Naive thymus-derived CD4-positive, alpha-beta T cell (primary cell): ENCODE measurements around the gene ARHGAP5. TPM values are rescaled to one million over a fixed set of nuclear protein-coding genes. Genes with fewer than 3 reads are reported as not detected.

ENCODE experiments used
- ATAC-seq: fragments of 150-1000 bp; cut with Tn5 transposase; 2 replicates; pipeline ENCODE4 v1.10.0; 2021; ENCODE audit warnings: mild to moderate bottlenecking, moderate library complexity
- CTCF ChIA-PET: fragments of 350-600 bp; sonication (Branson Sonifier 250); formaldehyde crosslinking; loops from one replicate; lab custom pipeline; 2021; ENCODE audit warnings: antibody characterized with exemption; lab: Charles Lee
- POLR2A ChIA-PET: fragments of 350-600 bp; sonication (Branson Sonifier 250); formaldehyde crosslinking; loops from one replicate; lab custom pipeline; 2021; ENCODE audit warnings: antibody characterized with exemption, inconsistent platforms; lab: Charles Lee
- DNase-seq, 9 donors: peaks; one replicate each; pipeline versions ENCODE4 v3.0.0 to v3.0.0-alpha.2; 2020 to 2022; ENCODE audit warnings: mixed read lengths in 1 of 9
- H3K27ac ChIP-seq: one replicate; pipeline ENCODE4 v1.7.0; 2013; ENCODE audit warnings: mild to moderate bottlenecking, low read depth, low read length, moderate library complexity
- H3K27me3 ChIP-seq, 2 donors: one replicate each; pipeline ENCODE4 v1.7.0; 2013; ENCODE audit warnings: low read length in 2 of 2, mild to moderate bottlenecking in 2 of 2, moderate library complexity in 2 of 2; ENCODE audit not compliant: control insufficient read depth in 2 of 2, insufficient read depth in 2 of 2
- H3K36me3 ChIP-seq, 3 experiments: 1 replicate in 2 of 3; 2 replicates in 1 of 3; pipeline ENCODE4 v1.7.0; 2013; ENCODE audit warnings: low read length in 3 of 3, mild to moderate bottlenecking in 3 of 3, moderate library complexity in 1 of 3; ENCODE audit not compliant: insufficient read depth in 3 of 3, control insufficient read depth in 2 of 3
- H3K4me1 ChIP-seq, 2 donors: one replicate each; pipeline ENCODE4 v1.7.0; 2013; ENCODE audit warnings: low read length in 2 of 2, mild to moderate bottlenecking in 2 of 2, moderate library complexity in 1 of 2; ENCODE audit not compliant: control insufficient read depth in 2 of 2, insufficient read depth in 2 of 2
- H3K4me3 ChIP-seq: 2 replicates; pipeline ENCODE4 v1.7.0; 2013; ENCODE audit warnings: mild to moderate bottlenecking, low read length
- H3K9me3 ChIP-seq, 3 experiments: 1 replicate in 2 of 3; 2 replicates in 1 of 3; pipeline ENCODE4 v1.7.0; 2013; ENCODE audit warnings: low read length in 3 of 3; ENCODE audit not compliant: control insufficient read depth in 2 of 3
- H3K27ac Mint-ChIP-seq, 9 donors: one replicate each; pipeline ENCODE4 v1.8.0; 2020 to 2022; ENCODE audit warnings: mixed read lengths in 9 of 9, mild to moderate bottlenecking in 8 of 9, moderate library complexity in 5 of 9, inconsistent platforms in 2 of 9
- H3K27me3 Mint-ChIP-seq, 5 donors: one replicate each; pipeline ENCODE4 v1.8.0; 2021 to 2022; ENCODE audit warnings: mixed read lengths in 5 of 5, mild to moderate bottlenecking in 1 of 5
- H3K36me3 Mint-ChIP-seq, 5 donors: one replicate each; pipeline ENCODE4 v1.8.0; 2020 to 2022; ENCODE audit warnings: mixed read lengths in 5 of 5, mild to moderate bottlenecking in 3 of 5, inconsistent platforms in 1 of 5
- H3K4me1 Mint-ChIP-seq, 7 donors: one replicate each; pipeline ENCODE4 v1.8.0; 2020 to 2022; ENCODE audit warnings: mixed read lengths in 7 of 7, mild to moderate bottlenecking in 3 of 7, inconsistent platforms in 1 of 7
- H3K4me3 Mint-ChIP-seq, 10 donors: one replicate each; pipeline ENCODE4 v1.8.0; 2020 to 2022; ENCODE audit warnings: mild to moderate bottlenecking in 10 of 10, mixed read lengths in 10 of 10, moderate library complexity in 6 of 10, inconsistent platforms in 2 of 10
- H3K9me3 Mint-ChIP-seq, 11 donors: one replicate each; pipeline ENCODE4 v1.8.0; 2020 to 2022; ENCODE audit warnings: mixed read lengths in 11 of 11, mild to moderate bottlenecking in 4 of 11, inconsistent platforms in 1 of 11, moderate library complexity in 1 of 11
- intact Hi-C, 2 donors: fragments of 100-400 bp; cut with micrococcal nuclease; formaldehyde crosslinking; loops; one replicate each; pipeline ENCODE4 v1.15.1; 2023
- polyA plus RNA-seq, 2 donors: library from polyadenylated mRNA; unstranded; fragments of 300-500 nt; fragmentation: Illumina TruSeq; gene quantifications; one replicate each; pipeline ENCODE4 v1.2.3, GENCODE V29; 2021
- total RNA-seq, 6 experiments: library from RNA in 5 of 6; stranded (reverse) in 5 of 6; gene quantifications; 1 replicate in 5 of 6; 2 replicates in 1 of 6; pipeline ENCODE4 v1.2.3 and lab custom pipeline; 2021 to 2026

The ARHGAP5 gene, protein sequence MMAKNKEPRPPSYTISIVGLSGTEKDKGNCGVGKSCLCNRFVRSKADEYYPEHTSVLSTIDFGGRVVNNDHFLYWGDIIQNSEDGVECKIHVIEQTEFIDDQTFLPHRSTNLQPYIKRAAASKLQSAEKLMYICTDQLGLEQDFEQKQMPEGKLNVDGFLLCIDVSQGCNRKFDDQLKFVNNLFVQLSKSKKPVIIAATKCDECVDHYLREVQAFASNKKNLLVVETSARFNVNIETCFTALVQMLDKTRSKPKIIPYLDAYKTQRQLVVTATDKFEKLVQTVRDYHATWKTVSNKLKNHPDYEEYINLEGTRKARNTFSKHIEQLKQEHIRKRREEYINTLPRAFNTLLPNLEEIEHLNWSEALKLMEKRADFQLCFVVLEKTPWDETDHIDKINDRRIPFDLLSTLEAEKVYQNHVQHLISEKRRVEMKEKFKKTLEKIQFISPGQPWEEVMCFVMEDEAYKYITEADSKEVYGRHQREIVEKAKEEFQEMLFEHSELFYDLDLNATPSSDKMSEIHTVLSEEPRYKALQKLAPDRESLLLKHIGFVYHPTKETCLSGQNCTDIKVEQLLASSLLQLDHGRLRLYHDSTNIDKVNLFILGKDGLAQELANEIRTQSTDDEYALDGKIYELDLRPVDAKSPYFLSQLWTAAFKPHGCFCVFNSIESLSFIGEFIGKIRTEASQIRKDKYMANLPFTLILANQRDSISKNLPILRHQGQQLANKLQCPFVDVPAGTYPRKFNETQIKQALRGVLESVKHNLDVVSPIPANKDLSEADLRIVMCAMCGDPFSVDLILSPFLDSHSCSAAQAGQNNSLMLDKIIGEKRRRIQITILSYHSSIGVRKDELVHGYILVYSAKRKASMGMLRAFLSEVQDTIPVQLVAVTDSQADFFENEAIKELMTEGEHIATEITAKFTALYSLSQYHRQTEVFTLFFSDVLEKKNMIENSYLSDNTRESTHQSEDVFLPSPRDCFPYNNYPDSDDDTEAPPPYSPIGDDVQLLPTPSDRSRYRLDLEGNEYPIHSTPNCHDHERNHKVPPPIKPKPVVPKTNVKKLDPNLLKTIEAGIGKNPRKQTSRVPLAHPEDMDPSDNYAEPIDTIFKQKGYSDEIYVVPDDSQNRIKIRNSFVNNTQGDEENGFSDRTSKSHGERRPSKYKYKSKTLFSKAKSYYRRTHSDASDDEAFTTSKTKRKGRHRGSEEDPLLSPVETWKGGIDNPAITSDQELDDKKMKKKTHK (N-terminal part only)
- 10 to 100 TPM; 37.9 to 98.2 (median 56.2) TPM for total RNA-seq
- 10 to 100 TPM; 26.6 to 32.6 TPM for polyA plus RNA-seq
- 130 reads per million, percentile 88 among the genes with 10 or more reads in this experiment for total RNA-seq (lab: John Stamatoyannopoulos, UW)

- H3K9me3 ChIP-seq: no peaks in the 10 kb centered on the region
- ATAC-seq: peak; percentile 65
- peaks cover 0 to 6% of the 10 kb centered on the region in 2 donors for H3K27me3 ChIP-seq
- intact Hi-C loops: loop anchor here (1.0 to 10.0 kb wide), 11 partner anchors 10 to 1523 kb away; partner anchors contain the start of genes G2E3 (in 2 of the 2), AP4S1 (in 1 of the 2), DTD2 (in 1 of the 2) and NUBPL (in 1 of the 2)
- DNase-seq: peak in 6 of 9 donors; percentile 40 to 77 (median 57)
- H3K9me3 Mint-ChIP-seq: peaks cover 0 to 2% (median 0%) of the 10 kb centered on the region in 11 donors
- peaks cover 0 to 15% (median 0%) of the 10 kb centered on the region in 3 experiments for H3K36me3 ChIP-seq
- H3K27ac ChIP-seq: peak within 1 kb of the TSS; percentile 71
- peaks cover 0 to 4% (median 0%) of the 10 kb centered on the region in 5 donors for H3K36me3 Mint-ChIP-seq
- H3K4me3 ChIP-seq: peak within 1 kb of the TSS; percentile 99
- H3K27ac Mint-ChIP-seq: peak within 1 kb of the TSS; percentile 91 to 99 (median 96)
- peaks cover 0 to 4% of the 10 kb centered on the region in 2 donors for H3K4me1 ChIP-seq
- peak within 1 kb of the TSS; percentile 85 to 100 (median 99) for H3K4me3 Mint-ChIP-seq
- CTCF ChIA-PET: interaction anchor here (1.0 to 1.2 kb wide), 2 partner anchors 122 to 175 kb away, joined by 3 to 5 read pairs; no protein-coding TSS in a partner anchor
- peaks cover 26 to 56% (median 42%) of the 10 kb centered on the region in 7 donors for H3K4me1 Mint-ChIP-seq
- POLR2A ChIA-PET: interaction anchor here (0.5 to 3.3 kb wide), 12 partner anchors 8 to 658 kb away, joined by 3 to 46 read pairs (median 4); partner anchors contain the start of genes HEATR5A, RNU6-7 and RNU6-8
- H3K27me3 Mint-ChIP-seq: peaks cover 0 to 21% (median 0%) of the 10 kb centered on the region in 5 donors
Observed at GRCh38 chr14:32077081-32078022, at the start of gene ARHGAP5. TSS of gene ARHGAP5 (plus strand) at chr14:32077304. CDS start at chr14:32090670, 13,366 bp downstream.

- Mint-ChIP-seq H3K36me3 (no peaks in the 10 kb centered on the region), H3K4me1 (no peaks in the 10 kb centered on the region), H3K27me3 (peaks cover 0 to 18% (median 11%) of the 10 kb centered on the region in 5 donors), H3K9me3 (peaks cover 0 to 3% (median 0%) of the 10 kb centered on the region in 11 donors), H3K4me3 (no peak overlapping the region), H3K27ac (no peak overlapping the region)
- Histone ChIP-seq H3K4me3 (no peak overlapping the region), H3K9me3 (no peaks in the 10 kb centered on the region), H3K36me3 (no peaks in the 10 kb centered on the region), H3K27ac (no peak overlapping the region), H3K4me1 (no peaks in the 10 kb centered on the region), H3K27me3 (no peaks in the 10 kb centered on the region)
- CTCF ChIA-PET: no interaction called here
- DNase-seq: no peak
- POLR2A ChIA-PET: no interaction called here
- ATAC-seq: no peak
- intact Hi-C loops: no loop called here
Observed at GRCh38 chr14:32028599-32028998, 48.5 kb upstream of the ARHGAP5 start.

DNA sequence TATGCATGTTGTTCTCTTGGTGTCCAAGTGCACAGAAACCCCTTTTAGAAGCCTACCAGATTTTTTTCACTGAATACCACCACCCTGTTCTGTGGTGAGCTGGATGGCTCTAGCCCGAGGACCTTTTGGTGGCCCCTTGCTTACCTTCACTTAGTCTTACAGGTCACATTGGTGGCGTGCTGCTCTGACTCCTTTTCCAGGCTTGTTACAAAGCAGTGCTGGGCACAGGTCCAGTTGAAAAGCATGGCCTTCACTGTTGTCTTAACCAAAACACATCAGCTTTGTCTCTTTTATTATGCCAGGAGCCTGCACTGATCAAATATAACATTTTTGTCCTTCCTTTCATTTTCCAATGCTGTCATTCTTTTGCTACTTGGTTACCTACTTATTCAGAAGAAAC, 43.6 kb upstream of the ARHGAP5 start:
- Mint-ChIP-seq H3K36me3 (no peaks in the 10 kb centered on the region), H3K9me3 (no peaks in the 10 kb centered on the region), H3K27ac (no peak overlapping the region), H3K4me1 (no peaks in the 10 kb centered on the region), H3K27me3 (peaks cover 0 to 6% (median 0%) of the 10 kb centered on the region in 5 donors), H3K4me3 (no peak overlapping the region)
- H3K4me1 ChIP-seq: no peaks in the 10 kb centered on the region
- no peak for ATAC-seq
- DNase-seq: no peak
- no peak overlapping the region for H3K27ac ChIP-seq
- no peaks in the 10 kb centered on the region for H3K9me3 ChIP-seq
- ChIA-PET POLR2A (no interaction called here), CTCF (no interaction called here)
- H3K4me3 ChIP-seq: no peak overlapping the region
- no peaks in the 10 kb centered on the region for H3K36me3 ChIP-seq
- intact Hi-C loops: no loop called here
- no peaks in the 10 kb centered on the region for H3K27me3 ChIP-seq

DNA sequence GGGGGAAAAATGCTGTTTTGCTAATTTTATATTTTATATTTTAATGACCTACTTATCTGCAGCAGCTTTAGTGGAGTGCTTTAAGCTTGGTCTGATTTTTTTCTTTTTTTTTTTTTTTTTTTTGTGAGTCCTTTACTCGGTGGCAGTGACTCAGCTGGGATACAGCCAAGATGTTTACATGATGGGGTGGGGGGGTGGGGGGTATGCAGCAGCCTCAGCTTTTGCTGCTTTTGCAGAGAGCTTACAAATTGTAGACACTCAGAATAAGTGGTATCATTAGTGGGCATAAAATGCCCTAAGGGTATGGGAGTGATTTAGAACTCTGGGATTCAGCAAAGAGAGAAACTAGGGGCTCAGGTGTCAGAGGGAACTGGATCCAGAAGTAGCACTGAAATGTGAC, 38.2 kb upstream of the ARHGAP5 start:
- H3K9me3 Mint-ChIP-seq: peaks cover 0 to 7% (median 0%) of the 10 kb centered on the region in 11 donors

GRCh38 chr14:32039401-32040030, 37.6 kb upstream of the ARHGAP5 start:
- peaks cover 0 to 5% (median 0%) of the 10 kb centered on the region in 7 donors for H3K4me1 Mint-ChIP-seq
- Histone ChIP-seq H3K27ac (no peak overlapping the region), H3K4me3 (no peak overlapping the region), H3K36me3 (no peaks in the 10 kb centered on the region), H3K9me3 (no peaks in the 10 kb centered on the region), H3K27me3 (no peaks in the 10 kb centered on the region), H3K4me1 (no peaks in the 10 kb centered on the region)
- H3K27me3 Mint-ChIP-seq: peaks cover 6 to 26% (median 11%) of the 10 kb centered on the region in 5 donors
- H3K9me3 Mint-ChIP-seq: peaks cover 0 to 7% (median 0%) of the 10 kb centered on the region in 11 donors
- DNase-seq: no peak
- CTCF ChIA-PET: no interaction called here
- no peak overlapping the region for H3K27ac Mint-ChIP-seq
- H3K36me3 Mint-ChIP-seq: no peaks in the 10 kb centered on the region
- no peak for ATAC-seq
- H3K4me3 Mint-ChIP-seq: no peak overlapping the region
- intact Hi-C loops: no loop called here
- POLR2A ChIA-PET: no interaction called here

More for the DNA sequence above, 38.2 kb upstream of the ARHGAP5 start:
- ChIA-PET POLR2A (no interaction called here), CTCF (no interaction called here)
- H3K27me3 ChIP-seq: no peaks in the 10 kb centered on the region
- Mint-ChIP-seq H3K4me3 (no peak overlapping the region), H3K4me1 (peaks cover 0 to 5% (median 0%) of the 10 kb centered on the region in 7 donors), H3K27ac (no peak overlapping the region), H3K27me3 (peaks cover 5 to 19% (median 11%) of the 10 kb centered on the region in 5 donors), H3K36me3 (no peaks in the 10 kb centered on the region)
- H3K9me3 ChIP-seq: no peaks in the 10 kb centered on the region
- no peaks in the 10 kb centered on the region for H3K4me1 ChIP-seq
- no peaks in the 10 kb centered on the region for H3K36me3 ChIP-seq
- intact Hi-C loops: no loop called here
- ATAC-seq: no peak
- H3K27ac ChIP-seq: no peak overlapping the region
- DNase-seq: no peak
- H3K4me3 ChIP-seq: no peak overlapping the region
